ENCODE results near the gene LIM2.

LIM2 gene

GRCh38 chr19:51391073-51391611, 3.4 kb upstream of the LIM2 start:
- whole genome bisulfite sequencing (ENCODE audit: extremely low coverage, insufficient coverage, insufficient read length): no CpG with 5 or more reads among the region's 8 CpGs
- no peak overlapping the region for H3K9ac ChIP-seq (ENCODE audit: low read length)
- H2AFZ ChIP-seq (ENCODE audit: insufficient read depth, low read length, poor library complexity): no peak overlapping the region
- H2BK12ac ChIP-seq (ENCODE audit: low read length): no peak overlapping the region
- peaks cover 4% of the 10 kb centered on the region for H3K79me1 ChIP-seq (ENCODE audit: low read length)
- H3K4me2 ChIP-seq (ENCODE audit: low read length): no peak overlapping the region
- no peaks in the 10 kb centered on the region for H3K79me2 ChIP-seq (ENCODE audit: control insufficient read depth, insufficient read depth, low read length, poor library complexity)
- H3K36me3 ChIP-seq (ENCODE audit: control insufficient read depth in 1 of 2, insufficient read depth in 2 of 2, low read length in 2 of 2): no peaks in the 10 kb centered on the region
- H4K12ac ChIP-seq (ENCODE audit: low read depth, low read length): no peak overlapping the region
- peaks cover 3 to 8% of the 10 kb centered on the region in 2 experiments for H3K4me1 ChIP-seq (ENCODE audit: control insufficient read depth in 1 of 2, insufficient read depth in 2 of 2, low read length in 2 of 2)
- no peaks in the 10 kb centered on the region for H3K27me3 ChIP-seq (ENCODE audit: insufficient read depth, low read length)
- H4K91ac ChIP-seq (ENCODE audit: low read depth, low read length): no peak overlapping the region
- no peak overlapping the region for H4K8ac ChIP-seq (ENCODE audit: low read depth, low read length)
- H3K9me3 ChIP-seq (ENCODE audit: insufficient read depth, low read depth, low read length): no peaks in the 10 kb centered on the region
- H3K18ac ChIP-seq (ENCODE audit: low read length): no peak overlapping the region
- no peak overlapping the region for H2AK5ac ChIP-seq (ENCODE audit: low read length)
- H3K23ac ChIP-seq (ENCODE audit: low read length): no peak overlapping the region
- no peak for DNase-seq
- no peak overlapping the region for H2BK120ac ChIP-seq (ENCODE audit: insufficient read depth, low read length, poor library complexity)
- no peak overlapping the region for H3K4me3 ChIP-seq (ENCODE audit: low read depth, low read length)
- H2BK5ac ChIP-seq (ENCODE audit: low read depth, low read length, poor library complexity): no peak overlapping the region
- H3K14ac ChIP-seq (ENCODE audit: low read length): no peak overlapping the region
- no peak overlapping the region for H3K4ac ChIP-seq (ENCODE audit: low read depth, low read length)
- no peak overlapping the region for H3K27ac ChIP-seq (ENCODE audit: low read depth, low read length)

GRCh38 chr19:51389143-51389542, 1.4 kb upstream of the LIM2 start:
- Histone ChIP-seq H3K27me3 (ENCODE audit: insufficient read depth, low read length) (no peaks in the 10 kb centered on the region), H3K23ac (ENCODE audit: low read length) (no peak overlapping the region), H3K9ac (ENCODE audit: low read length) (no peak overlapping the region), H4K8ac (ENCODE audit: low read depth, low read length) (no peak overlapping the region), H2AFZ (ENCODE audit: insufficient read depth, low read length, poor library complexity) (no peak overlapping the region), H3K14ac (ENCODE audit: low read length) (no peak overlapping the region), H2BK5ac (ENCODE audit: low read depth, low read length, poor library complexity) (no peak overlapping the region), H3K18ac (ENCODE audit: low read length) (no peak overlapping the region), H3K4me3 (ENCODE audit: low read depth, low read length) (no peak overlapping the region), H2BK12ac (ENCODE audit: low read length) (no peak overlapping the region), H3K9me3 (ENCODE audit: insufficient read depth, low read depth, low read length) (peaks cover 2% of the 10 kb centered on the region), H3K27ac (ENCODE audit: low read depth, low read length) (no peak overlapping the region), H2BK120ac (ENCODE audit: insufficient read depth, low read length, poor library complexity) (no peak overlapping the region), H3K4me2 (ENCODE audit: low read length) (no peak overlapping the region), H3K4ac (ENCODE audit: low read depth, low read length) (no peak overlapping the region), H4K91ac (ENCODE audit: low read depth, low read length) (no peak overlapping the region), H3K4me1 (ENCODE audit: control insufficient read depth in 1 of 2, insufficient read depth in 2 of 2, low read length in 2 of 2) (peaks cover 2 to 3% of the 10 kb centered on the region in 2 experiments), H3K79me1 (ENCODE audit: low read length) (peaks cover 4% of the 10 kb centered on the region), H3K79me2 (ENCODE audit: control insufficient read depth, insufficient read depth, low read length, poor library complexity) (no peaks in the 10 kb centered on the region), H3K36me3 (ENCODE audit: control insufficient read depth in 1 of 2, insufficient read depth in 2 of 2, low read length in 2 of 2) (no peaks in the 10 kb centered on the region), H4K12ac (ENCODE audit: low read depth, low read length) (no peak overlapping the region), H2AK5ac (ENCODE audit: low read length) (no peak overlapping the region)
- no peak for DNase-seq
- no CpG with 5 or more reads among the region's 14 CpGs for WGBS (ENCODE audit: extremely low coverage, insufficient coverage, insufficient read length)

- no peak overlapping the region for H4K8ac ChIP-seq (ENCODE audit: low read depth, low read length)
- no CpG with 5 or more reads among the region's 14 CpGs for WGBS (ENCODE audit: extremely low coverage, insufficient coverage, insufficient read length)
- no peak overlapping the region for H3K4ac ChIP-seq (ENCODE audit: low read depth, low read length)
- no peaks in the 10 kb centered on the region for H3K79me1 ChIP-seq (ENCODE audit: low read length)
- no peaks in the 10 kb centered on the region for H3K79me2 ChIP-seq (ENCODE audit: control insufficient read depth, insufficient read depth, low read length, poor library complexity)
- no peak overlapping the region for H3K27ac ChIP-seq (ENCODE audit: low read depth, low read length)
- no peak overlapping the region for H2BK120ac ChIP-seq (ENCODE audit: insufficient read depth, low read length, poor library complexity)
- H4K91ac ChIP-seq (ENCODE audit: low read depth, low read length): no peak overlapping the region
- H3K9me3 ChIP-seq (ENCODE audit: insufficient read depth, low read depth, low read length): peaks cover 4% of the 10 kb centered on the region
- no peak overlapping the region for H3K14ac ChIP-seq (ENCODE audit: low read length)
- no peak overlapping the region for H2BK12ac ChIP-seq (ENCODE audit: low read length)
- no peak overlapping the region for H3K18ac ChIP-seq (ENCODE audit: low read length)
- H3K4me1 ChIP-seq (ENCODE audit: control insufficient read depth in 1 of 2, insufficient read depth in 2 of 2, low read length in 2 of 2): no peaks in the 10 kb centered on the region
- no peak overlapping the region for H3K4me2 ChIP-seq (ENCODE audit: low read length)
- H2AK5ac ChIP-seq (ENCODE audit: low read length): no peak overlapping the region
- H2BK5ac ChIP-seq (ENCODE audit: low read depth, low read length, poor library complexity): no peak overlapping the region
- no peak overlapping the region for H4K12ac ChIP-seq (ENCODE audit: low read depth, low read length)
- H3K36me3 ChIP-seq (ENCODE audit: control insufficient read depth in 1 of 2, insufficient read depth in 2 of 2, low read length in 2 of 2): no peaks in the 10 kb centered on the region
- H3K9ac ChIP-seq (ENCODE audit: low read length): no peak overlapping the region
- no peaks in the 10 kb centered on the region for H3K27me3 ChIP-seq (ENCODE audit: insufficient read depth, low read length)
- DNase-seq: no peak
- H3K23ac ChIP-seq (ENCODE audit: low read length): no peak overlapping the region
- H2AFZ ChIP-seq (ENCODE audit: insufficient read depth, low read length, poor library complexity): no peak overlapping the region
- no peak overlapping the region for H3K4me3 ChIP-seq (ENCODE audit: low read depth, low read length)
These were observed 773 bp downstream of the LIM2 start for GRCh38 chr19:51386882-51387520.

- no peak overlapping the region for H2AK5ac ChIP-seq (ENCODE audit: low read length)
- no peak for DNase-seq
- no peak overlapping the region for H4K8ac ChIP-seq (ENCODE audit: low read depth, low read length)
- no peak overlapping the region for H3K4me2 ChIP-seq (ENCODE audit: low read length)
- H3K4me3 ChIP-seq (ENCODE audit: low read depth, low read length): no peak overlapping the region
- no peak overlapping the region for H2BK120ac ChIP-seq (ENCODE audit: insufficient read depth, low read length, poor library complexity)
- H2BK5ac ChIP-seq (ENCODE audit: low read depth, low read length, poor library complexity): no peak overlapping the region
- H4K12ac ChIP-seq (ENCODE audit: low read depth, low read length): no peak overlapping the region
- H3K79me1 ChIP-seq (ENCODE audit: low read length): no peaks in the 10 kb centered on the region
- H2BK12ac ChIP-seq (ENCODE audit: low read length): no peak overlapping the region
- no peak overlapping the region for H3K27ac ChIP-seq (ENCODE audit: low read depth, low read length)
- no peak overlapping the region for H2AFZ ChIP-seq (ENCODE audit: insufficient read depth, low read length, poor library complexity)
- H3K4me1 ChIP-seq (ENCODE audit: control insufficient read depth in 1 of 2, insufficient read depth in 2 of 2, low read length in 2 of 2): no peaks in the 10 kb centered on the region
- H3K14ac ChIP-seq (ENCODE audit: low read length): no peak overlapping the region
- H3K27me3 ChIP-seq (ENCODE audit: insufficient read depth, low read length): no peaks in the 10 kb centered on the region
- H3K23ac ChIP-seq (ENCODE audit: low read length): no peak overlapping the region
- 100% methylated on average over 1 of the region's 4 CpGs for WGBS (ENCODE audit: extremely low coverage, insufficient coverage, insufficient read length)
- H4K91ac ChIP-seq (ENCODE audit: low read depth, low read length): no peak overlapping the region
- no peaks in the 10 kb centered on the region for H3K79me2 ChIP-seq (ENCODE audit: control insufficient read depth, insufficient read depth, low read length, poor library complexity)
- no peak overlapping the region for H3K9ac ChIP-seq (ENCODE audit: low read length)
- H3K18ac ChIP-seq (ENCODE audit: low read length): no peak overlapping the region
- no peak overlapping the region for H3K4ac ChIP-seq (ENCODE audit: low read depth, low read length)
- no peaks in the 10 kb centered on the region for H3K36me3 ChIP-seq (ENCODE audit: control insufficient read depth in 1 of 2, insufficient read depth in 2 of 2, low read length in 2 of 2)
- H3K9me3 ChIP-seq (ENCODE audit: insufficient read depth, low read depth, low read length): peaks cover 7% of the 10 kb centered on the region
These were observed 5.8 kb downstream of the LIM2 start for GRCh38 chr19:51382004-51382403.
